ENCODE measurements around the gene PIK3R5.

PIK3R5 gene

DNA sequence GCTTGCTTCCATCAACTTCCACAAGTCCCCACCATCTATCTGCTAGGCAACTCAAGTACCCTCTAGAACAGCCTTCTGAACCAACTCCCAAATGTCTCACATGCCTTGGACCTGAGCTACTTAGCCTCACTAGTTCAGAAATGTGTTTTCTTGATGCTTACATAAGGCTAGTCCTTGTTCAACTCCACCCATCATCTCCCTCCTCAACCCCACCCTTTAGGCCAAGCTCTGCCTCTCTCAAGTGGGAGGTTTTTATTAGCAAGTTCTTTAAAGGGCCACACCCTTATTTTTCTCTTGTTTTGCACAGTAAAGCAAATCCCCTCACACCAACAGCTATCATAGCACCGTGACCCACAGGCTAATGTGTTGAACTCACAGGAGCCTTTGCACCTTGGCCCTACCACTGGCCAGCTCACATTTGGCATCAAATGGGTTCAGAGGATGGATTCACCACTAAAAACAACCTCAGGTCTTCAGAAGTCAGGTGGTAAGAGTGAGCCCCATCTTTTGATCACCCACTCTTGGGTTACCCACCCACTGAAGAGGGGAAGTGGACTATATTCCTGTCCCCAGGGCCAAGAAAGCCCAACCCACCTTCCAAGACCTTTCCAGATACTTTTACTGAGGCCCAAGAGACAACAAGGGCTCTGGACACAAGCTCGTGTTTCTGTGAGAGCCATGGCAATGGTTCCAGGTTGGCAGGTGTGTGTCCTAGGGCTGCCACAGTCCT lies 12.2 kb downstream of the PIK3R5 start:
- DNase-seq (ENCODE audit: low read depth in 2 of 2), result no peak

- DNase-seq (ENCODE audit: low read depth in 2 of 2), result no peak
These were observed 13.3 kb downstream of the PIK3R5 start for GRCh38 chr17:8952191-8952590.

GRCh38 chr17:8951206-8951605 lies 14.3 kb downstream of the PIK3R5 start:
- DNase-seq (ENCODE audit: low read depth in 2 of 2), result no peak

DNA sequence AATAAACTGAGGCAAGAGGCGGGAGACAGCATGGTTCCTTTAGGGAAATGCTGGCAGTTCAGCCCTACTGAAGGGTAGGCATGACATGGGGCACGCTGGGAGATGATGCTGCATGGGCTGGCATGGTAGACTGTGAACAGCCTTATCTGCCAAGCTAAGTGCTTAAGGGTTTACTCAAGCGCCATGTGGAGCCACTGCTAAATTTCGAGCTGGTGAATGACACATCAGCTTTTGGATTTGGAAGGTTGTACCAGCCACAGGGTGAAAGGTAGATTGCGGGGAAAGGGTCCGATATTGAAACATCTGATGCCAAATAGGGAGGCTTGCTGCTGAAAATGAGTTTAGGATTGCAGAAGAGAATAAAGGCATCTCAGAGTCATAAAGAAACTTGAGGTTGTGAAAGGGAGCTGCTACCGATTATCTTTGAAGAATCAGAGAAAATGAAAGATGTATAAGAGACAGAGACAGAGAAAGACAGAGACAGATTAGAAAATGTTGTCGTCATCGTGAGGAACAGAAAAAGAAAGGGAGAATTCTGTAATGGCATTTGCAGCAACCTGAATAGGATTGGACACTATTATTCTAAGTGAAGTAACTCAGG lies 16.3 kb downstream of the PIK3R5 start:
- DNase-seq (ENCODE audit: low read depth in 2 of 2), result no peak

- DNase-seq (ENCODE audit: low read depth in 2 of 2), result no peak
These were observed 17.0 kb downstream of the PIK3R5 start for GRCh38 chr17:8948462-8948861.

GRCh38 chr17:8947201-8947600 lies 18.3 kb downstream of the PIK3R5 start:
- no peak for DNase-seq (ENCODE audit: low read depth in 2 of 2)

GRCh38 chr17:8946476-8946875 lies 19.0 kb downstream of the PIK3R5 start:
- no peak for DNase-seq (ENCODE audit: low read depth in 2 of 2)

GRCh38 chr17:8946071-8946470 lies 19.4 kb downstream of the PIK3R5 start:
- no peak for DNase-seq (ENCODE audit: low read depth in 2 of 2)

DNA sequence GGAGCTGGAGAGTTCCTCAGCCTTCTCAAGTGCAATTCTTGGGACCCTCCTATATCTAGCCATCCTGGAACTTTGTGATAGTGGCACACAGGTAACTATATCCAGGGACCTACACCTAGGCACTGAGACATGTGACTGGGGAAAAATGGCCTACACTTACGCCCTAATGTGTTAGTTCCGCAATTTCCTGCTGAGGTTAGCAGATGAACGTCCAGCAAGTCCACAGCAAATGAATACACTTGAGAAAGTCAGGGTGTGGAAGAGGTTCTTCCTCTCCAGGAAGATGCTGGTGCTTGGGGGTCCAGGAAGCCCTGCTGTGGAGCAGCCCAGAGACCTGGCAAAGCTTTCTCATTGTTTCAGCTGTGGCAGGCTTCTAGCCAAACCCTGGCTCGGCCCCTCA lies 20.8 kb downstream of the PIK3R5 start:
- DNase-seq (ENCODE audit: low read depth in 2 of 2), result no peak

- no peak for DNase-seq (ENCODE audit: low read depth in 2 of 2)
These were observed 21.4 kb downstream of the PIK3R5 start for GRCh38 chr17:8944083-8944482.

DNA sequence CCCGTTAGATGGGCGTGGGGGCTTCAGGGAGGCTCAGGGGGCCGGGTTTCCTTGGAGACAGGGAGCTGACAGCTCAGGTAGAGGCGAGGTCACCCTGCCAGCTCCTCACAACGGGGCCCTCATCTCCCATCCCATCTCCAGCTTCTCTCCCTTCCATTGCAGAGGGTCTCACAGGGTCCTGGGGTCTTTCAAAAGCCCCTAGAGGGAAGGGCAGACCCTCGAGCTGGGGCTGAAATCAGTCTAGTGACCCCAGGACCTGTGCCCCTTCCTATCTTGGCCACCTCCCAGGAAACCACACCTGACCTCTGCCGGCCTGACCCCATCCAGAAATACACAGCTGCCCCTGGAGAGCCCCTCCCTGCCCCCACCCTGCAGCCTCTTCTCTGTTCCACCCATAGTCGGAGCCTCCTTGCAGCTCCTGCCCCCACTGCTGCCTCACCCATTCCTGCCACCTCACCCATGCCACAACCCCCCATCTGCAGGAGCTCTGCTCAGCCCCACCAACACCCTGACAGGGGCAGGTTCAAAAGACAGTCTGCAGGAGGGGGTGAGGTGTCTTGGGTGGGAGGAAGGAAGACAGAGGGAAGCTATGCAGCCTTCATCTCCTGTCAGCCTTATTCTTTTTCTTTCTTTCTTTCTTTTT lies 23.4 kb downstream of the PIK3R5 start:
- DNase-seq (ENCODE audit: low read depth in 2 of 2), result no peak

- DNase-seq (ENCODE audit: low read depth in 2 of 2), result peak in 1 of 2 donors; percentile 54
These were observed 24.0 kb downstream of the PIK3R5 start for GRCh38 chr17:8941520-8941919.

DNA sequence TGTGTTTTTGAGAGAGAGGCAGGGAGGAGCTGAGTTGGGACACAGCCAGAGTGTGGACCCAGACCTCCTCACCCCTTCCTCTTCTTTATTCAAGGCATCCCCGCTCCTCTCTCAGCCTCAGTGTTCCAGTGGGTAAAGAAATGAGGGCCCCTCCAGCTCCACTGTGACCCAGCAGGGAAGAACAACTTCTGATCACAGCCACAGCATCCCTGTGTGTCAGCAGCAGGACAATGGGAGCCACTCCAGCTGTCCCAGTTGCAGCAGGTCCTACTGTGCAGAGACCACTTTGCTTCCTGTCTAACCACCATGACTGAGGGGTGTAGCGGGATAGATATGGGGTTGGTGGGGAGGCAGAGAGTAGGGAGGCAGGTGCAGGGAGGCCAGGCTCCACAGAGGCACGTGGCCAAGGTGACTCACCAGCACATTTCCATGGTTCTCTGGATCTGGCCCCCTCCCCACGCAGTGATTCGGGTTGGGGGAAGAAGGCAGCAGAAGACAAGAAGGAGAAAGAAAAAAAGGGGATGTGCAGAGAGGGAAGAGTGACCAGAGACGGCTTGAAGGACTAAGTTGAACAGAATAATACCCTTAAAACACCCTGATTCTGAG lies 24.5 kb downstream of the PIK3R5 start:
- DNase-seq (ENCODE audit: low read depth in 2 of 2), result no peak

DNA sequence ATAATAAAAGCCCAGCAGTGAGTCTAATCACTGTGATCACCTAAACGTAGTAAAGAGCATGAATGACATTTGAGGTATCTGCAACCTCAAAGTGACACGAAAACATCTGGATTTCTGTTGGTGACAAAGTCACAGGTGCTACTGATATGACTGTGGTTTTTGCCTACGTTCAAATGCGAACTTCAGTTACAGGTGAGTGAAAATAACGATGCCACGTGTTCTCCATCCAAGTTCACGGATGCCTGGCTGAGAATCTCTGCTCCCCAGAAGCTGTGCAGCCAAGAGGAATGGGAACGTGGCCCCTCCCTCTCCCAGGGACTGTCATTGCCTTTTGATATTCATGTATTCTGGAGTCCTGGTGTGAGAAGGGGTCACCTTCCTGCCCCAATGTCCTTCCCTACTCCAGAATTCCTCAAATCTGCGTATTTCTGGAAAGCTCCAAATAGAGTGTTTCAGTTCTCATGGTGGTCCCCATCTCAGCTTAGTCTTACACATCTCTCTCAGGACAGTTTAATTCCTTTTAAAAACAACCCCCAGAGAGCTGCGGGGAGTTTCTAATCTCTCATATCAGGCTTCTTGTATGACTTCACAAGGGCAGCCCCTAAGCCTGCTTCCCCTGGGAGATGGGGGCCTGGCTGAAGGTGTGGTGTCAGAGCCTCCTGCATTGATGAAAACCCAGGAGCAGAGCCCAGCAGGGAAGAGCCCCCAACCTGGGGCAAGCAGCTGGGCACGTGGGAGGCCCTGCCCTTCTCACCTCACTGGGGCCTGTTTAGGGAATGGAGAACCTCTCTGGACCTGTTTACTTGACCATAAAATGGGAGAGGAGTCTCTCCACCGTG lies 25.8 kb downstream of the PIK3R5 start:
- DNase-seq (ENCODE audit: low read depth in 2 of 2), result no peak

DNA sequence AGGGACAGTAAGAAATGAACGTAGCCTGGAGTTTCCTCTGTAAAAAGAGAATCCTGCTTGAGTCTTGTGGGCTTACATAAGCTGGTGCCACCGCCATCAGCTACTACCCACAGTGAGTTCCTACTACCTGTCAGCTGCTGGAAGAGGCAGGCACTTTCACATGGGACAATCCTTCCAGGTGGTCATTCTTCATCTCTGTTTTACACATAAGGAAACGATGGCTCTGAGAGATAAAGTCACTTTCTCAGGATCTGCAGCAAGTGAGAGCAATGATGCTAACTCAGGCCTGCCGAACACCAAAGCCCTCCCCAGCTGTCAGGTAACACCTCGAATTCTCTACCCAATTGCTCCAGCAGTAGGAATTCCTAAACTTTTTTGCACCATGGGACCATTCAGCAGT lies 26.6 kb downstream of the PIK3R5 start:
- DNase-seq (ENCODE audit: low read depth in 2 of 2), result no peak

DNA sequence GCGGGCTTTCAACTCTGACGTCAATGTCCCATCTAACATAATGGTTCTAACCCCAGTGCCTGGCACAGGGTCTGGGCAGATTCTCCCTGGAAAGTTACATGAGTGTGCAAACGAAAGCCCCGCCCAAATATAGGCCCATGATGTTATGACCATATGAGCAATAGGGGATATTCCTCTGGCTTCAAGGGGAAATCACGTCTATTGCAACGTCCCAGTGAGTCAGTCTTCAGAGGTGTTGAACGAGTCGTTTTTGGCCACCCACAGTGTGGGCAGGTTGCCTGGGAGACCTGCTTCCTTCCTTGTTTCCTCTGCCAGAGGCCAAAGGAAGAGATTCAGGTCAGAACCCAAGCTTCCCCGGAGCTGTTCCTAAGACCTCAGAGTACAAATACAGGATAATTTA lies 30.3 kb downstream of the PIK3R5 start:
- DNase-seq (ENCODE audit: low read depth in 2 of 2), result peak; percentile 45 to 65

DNA sequence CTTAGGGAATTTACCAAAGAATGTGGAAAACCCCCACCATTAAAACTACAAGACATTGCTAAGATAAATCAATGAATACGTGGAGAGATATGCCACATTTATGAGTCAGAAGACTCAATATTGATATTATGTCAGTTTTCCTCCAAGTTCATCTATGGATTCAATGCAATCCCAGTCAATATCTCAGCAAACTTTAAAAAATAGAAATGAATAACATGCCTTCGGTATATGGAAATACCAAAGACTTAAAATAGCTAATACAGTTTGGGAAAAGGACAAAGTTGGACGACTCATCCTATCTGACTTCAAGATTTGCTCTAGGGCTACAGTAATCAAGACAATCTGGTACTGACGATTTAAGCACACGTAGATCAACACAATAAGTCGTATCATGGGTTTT lies 31.2 kb downstream of the PIK3R5 start:
- DNase-seq (ENCODE audit: low read depth in 2 of 2), result no peak

DNA sequence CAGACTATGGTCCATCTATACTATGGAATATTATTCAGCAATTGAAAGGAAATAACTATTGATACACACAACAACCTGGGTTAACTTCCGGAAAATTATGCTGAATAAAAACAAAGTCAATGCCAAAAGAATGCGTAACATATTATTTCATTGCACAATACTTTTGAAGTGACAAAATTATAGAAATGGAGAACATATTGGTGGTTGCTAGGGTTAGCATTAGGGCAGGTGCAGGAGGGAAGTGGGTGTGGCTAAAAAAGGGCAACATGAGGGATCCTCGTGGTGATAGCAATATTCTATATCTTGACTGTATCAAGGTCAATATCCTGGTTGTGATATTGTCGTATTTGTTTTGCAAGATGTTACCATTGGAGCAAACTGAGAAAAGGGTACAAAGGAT lies 34.9 kb downstream of the PIK3R5 start:
- DNase-seq (ENCODE audit: low read depth in 2 of 2), result no peak

DNA sequence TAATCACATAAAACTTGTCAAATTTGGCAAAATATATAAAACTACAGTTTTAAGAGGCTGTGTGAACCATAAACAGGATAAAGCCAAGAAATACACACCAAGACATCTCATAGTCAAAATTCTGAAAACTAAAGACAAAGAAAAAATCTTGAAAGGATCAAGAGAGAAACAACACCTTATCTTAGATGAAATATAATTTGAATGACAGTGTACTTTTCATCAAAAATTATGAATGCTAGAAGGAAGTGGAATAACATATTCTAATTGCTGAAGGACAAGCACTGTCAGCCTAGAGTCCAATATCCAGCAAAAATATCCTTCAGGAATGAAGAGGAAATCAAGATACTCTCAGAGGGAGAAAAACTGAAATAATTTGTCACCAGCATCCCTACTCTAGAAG lies 37.2 kb downstream of the PIK3R5 start:
- DNase-seq (ENCODE audit: low read depth in 2 of 2), result no peak

GRCh38 chr17:8927395-8927794 lies 38.1 kb downstream of the PIK3R5 start:
- no peak for DNase-seq (ENCODE audit: low read depth in 2 of 2)

GRCh38 chr17:8925808-8926207 lies 39.7 kb downstream of the PIK3R5 start:
- no peak for DNase-seq (ENCODE audit: low read depth in 2 of 2)

DNA sequence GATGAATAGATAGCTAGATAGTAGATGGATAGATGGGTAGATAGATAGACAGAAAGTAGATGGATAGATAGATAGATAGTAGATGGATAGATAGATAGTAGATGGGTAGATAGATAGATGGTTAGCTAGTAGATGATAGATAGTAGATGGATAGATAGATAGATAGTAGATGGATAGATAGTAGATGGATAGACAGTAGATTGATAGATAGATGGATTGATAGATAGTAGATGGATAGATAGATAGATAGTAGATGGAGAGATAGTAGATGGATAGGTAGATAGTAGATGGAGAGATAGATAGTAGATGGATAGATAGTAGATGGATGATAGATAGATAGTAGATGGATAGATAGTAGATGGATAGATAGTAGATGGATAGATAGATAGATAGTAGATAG lies 40.4 kb downstream of the PIK3R5 start:
- DNase-seq (ENCODE audit: low read depth in 2 of 2), result no peak

All from stimulated activated CD4-positive, alpha-beta T cell treated with anti-CD3 and anti-CD28 coated beads, Interleukin-4, amount 100 ng/mL, for 48 hours (primary cell).